AG10803 (cell line): ENCODE data around the gene NEDD4L.

Experiments
- DNase-seq: peaks from one replicate; pipeline ENCODE4 v3.0.0; 2010; ENCODE audit warnings: low read depth
- H3K4me3 ChIP-seq: 2 replicates; pipeline ENCODE4 v1.5.1; 2011; ENCODE audit warnings: mild to moderate bottlenecking, low read length, control low read depth
- TF ChIP-seq, protein P1 (sequence below): conservative IDR thresholded peaks from 2 replicates; pipeline ENCODE4 v1.5.1; 2011; ENCODE audit warnings: mild to moderate bottlenecking, low read length, control low read depth, inconsistent platforms

The NEDD4L gene

DNA sequence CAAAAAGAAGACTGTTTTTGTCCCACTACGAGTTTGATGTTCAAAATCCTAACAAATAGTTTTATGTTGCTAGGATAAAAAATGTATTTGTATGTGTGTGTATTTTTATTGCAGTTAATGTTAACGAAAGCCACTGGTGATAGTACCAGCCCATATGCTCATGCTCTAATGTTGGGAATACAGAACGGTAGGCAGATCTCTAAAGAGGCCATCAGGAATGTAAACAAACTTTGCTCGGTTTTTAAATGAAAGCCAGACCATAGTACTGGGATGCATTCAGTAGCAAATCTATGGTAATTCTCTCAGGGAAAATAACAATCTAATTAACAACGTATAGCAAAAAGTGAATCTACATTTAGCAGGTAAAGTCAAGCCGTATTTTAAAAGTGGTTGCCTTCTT is 208.1 kb downstream of the NEDD4L start:
- TF ChIP-seq, protein P1, sequence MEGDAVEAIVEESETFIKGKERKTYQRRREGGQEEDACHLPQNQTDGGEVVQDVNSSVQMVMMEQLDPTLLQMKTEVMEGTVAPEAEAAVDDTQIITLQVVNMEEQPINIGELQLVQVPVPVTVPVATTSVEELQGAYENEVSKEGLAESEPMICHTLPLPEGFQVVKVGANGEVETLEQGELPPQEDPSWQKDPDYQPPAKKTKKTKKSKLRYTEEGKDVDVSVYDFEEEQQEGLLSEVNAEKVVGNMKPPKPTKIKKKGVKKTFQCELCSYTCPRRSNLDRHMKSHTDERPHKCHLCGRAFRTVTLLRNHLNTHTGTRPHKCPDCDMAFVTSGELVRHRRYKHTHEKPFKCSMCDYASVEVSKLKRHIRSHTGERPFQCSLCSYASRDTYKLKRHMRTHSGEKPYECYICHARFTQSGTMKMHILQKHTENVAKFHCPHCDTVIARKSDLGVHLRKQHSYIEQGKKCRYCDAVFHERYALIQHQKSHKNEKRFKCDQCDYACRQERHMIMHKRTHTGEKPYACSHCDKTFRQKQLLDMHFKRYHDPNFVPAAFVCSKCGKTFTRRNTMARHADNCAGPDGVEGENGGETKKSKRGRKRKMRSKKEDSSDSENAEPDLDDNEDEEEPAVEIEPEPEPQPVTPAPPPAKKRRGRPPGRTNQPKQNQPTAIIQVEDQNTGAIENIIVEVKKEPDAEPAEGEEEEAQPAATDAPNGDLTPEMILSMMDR, result no peak
- DNase-seq, result no peak
- no peak overlapping the region for H3K4me3 ChIP-seq

DNA sequence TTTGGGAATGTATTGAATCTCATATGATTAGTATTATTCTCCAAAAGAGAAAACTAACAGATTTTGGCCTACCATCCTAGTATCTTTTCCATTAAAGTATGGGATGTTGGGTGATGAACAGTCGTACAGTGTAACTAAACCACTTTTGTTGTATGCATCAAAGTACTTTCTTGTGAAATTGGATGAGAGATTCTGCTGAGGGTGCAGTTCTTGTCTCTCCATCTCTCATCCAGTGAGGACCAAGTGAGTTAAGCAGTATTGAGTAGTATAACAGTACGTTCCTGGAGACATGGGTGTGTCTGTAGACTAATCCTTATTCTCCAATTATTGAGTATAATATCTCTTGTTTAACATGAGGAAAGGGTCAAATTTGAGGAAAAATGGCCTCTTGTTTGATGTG is 209.3 kb downstream of the NEDD4L start:
- TF ChIP-seq, protein P1, result no peak
- H3K4me3 ChIP-seq, result no peak overlapping the region
- no peak for DNase-seq

DNA sequence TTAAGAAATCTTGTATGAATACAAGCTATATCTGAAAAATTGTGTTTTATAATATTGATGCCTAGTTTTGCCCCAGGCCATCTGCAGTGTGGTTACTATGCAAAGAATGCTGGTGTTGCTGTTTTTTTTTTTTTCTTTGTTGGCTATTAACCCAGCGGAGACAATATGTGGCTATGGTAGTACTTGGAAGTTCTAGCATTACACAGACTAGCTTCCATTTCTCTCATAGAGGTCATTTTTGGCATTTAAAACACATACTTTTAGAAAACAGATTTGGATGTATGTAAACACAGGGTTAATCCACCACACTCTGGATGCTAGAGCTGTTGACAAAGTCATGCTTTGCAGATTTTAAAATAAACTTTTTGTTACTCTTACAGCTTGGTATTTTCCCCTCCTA is 209.8 kb downstream of the NEDD4L start:
- TF ChIP-seq, protein P1, result no peak
- H3K4me3 ChIP-seq, result no peak overlapping the region
- no peak for DNase-seq

DNA sequence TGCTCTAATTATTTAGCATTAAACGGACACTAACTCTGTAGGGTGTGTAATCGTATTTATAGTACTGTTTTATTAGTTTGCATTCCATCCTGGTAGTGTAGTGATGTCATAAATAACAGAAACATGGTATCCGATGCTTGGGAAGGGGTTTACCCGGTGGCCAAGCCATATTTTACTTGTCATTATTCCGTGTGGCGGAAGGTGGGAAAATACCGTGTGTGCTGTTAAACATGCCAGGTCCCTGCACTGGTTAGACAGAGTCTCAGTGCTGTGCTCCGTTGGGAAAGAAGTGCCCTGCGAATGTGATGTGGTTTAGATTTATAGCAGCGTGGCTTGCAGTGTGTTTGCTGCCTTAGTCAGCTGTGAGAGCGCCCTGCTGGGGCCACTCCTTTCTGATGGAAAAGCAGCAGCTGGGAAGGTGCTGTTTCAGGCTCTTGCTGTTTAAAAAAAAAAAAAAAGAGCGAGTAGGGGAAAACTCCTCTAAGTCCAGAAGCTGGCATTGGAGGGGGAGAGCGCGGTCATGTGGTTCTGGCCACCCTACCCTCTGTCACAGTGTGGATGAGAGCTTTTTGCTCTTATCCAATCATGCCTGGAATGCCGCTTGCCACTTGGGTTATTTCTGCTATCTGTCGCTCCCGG is 211.0 kb downstream of the NEDD4L start:
- DNase-seq, result no peak
- no peak overlapping the region for H3K4me3 ChIP-seq

DNA sequence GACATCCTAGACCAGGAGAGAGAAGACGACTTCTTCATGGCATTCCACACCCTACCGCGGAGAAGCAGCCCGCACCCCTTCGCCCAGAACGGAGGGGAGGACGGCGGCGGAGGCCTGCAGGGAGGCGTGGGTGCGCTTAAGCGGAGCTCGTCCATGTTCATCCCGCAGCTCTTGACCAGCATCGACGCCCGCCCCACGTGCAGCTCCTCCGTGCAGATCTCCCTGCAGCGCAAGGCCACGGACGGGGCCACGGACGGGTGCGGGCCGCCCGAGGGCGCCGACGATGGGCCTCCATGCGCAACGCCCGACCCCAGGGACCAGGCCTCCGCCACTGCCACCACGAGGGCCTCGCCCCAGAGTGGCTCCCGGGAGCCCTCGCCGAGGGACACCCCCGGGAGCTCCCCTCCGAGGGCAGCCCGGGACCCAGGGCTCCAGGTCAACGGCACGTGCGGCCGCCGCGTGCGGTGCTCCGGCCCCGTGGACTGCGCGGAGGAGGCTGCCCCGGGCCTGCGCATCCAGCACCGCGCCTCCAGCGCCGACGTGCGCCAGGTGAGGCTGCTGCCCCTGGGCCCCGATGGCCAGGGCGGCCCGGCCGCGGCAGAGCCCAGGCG is 211.8 kb downstream of the NEDD4L start:
- TF ChIP-seq, protein P1, result no peak
- no peak for DNase-seq
- H3K4me3 ChIP-seq, result no peak overlapping the region

More for the DNA sequence above, 211.0 kb downstream of the NEDD4L start:
- TF ChIP-seq, protein P1, result no peak

DNA sequence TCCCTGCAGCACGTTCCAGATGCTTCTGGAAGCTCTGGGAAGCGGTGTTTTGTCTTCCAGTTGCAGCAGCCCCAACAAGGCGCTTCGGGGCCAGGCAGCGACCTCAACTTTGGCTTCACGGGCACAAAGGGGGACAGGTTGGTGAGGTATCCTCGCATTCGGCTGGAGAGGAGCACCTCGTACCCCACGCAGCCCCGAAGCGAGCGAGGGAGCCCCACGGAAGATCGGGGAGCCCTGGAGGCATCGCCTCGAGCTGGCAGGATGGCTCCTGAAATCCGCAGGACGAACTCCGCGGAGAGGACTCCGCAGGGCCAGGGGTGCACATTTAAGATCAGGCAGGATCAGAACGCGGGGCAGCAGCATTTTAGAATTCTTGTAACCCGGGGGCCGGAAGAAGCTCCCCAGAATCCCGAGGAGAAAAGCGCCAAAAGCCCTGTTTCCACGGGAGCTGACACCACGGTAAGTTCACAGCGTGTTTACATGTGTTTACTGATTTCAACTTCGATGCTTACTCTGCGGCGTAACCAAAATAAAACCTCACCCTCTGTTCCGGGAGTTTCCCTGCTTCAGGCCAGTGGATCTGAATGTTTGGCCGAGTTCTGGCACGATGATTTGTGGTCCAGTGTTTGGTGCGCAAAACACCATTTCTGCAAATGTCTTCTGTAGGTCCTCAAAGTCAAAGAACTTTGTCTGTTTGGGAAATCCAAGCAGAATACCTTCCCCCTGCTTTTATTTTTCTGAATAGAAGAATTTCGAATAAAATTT is 212.5 kb downstream of the NEDD4L start:
- TF ChIP-seq, protein P1, result no peak
- no peak for DNase-seq
- no peak overlapping the region for H3K4me3 ChIP-seq
